Measurements from ENCODE around the gene PDE10A. TPM values are rescaled to one million over a fixed set of nuclear protein-coding genes. Genes with fewer than 3 reads are reported as not detected.

Gene PDE10A
- total and polyA plus RNA-seq, 2 of the 13 experiments (the other 11 are each of a cell fraction or from before 2014, with no cell fraction given), result not detected

GRCh38 chr6:165458134-165458533, 204.9 kb downstream of the PDE10A start:
- FAIRE-seq, result no peak
- ATAC-seq, result no peak
- H3K4me2 ChIP-seq (ENCODE audit: low read depth, low read length), result no peak overlapping the region
- no peaks in the 10 kb centered on the region; a peak in 1 of 5 replicates for H3K27me3 ChIP-seq (ENCODE audit: control insufficient read depth in 1 of 2, insufficient read depth in 2 of 2, low read length in 2 of 2)
- POLR2A ChIA-PET, result no interaction called here
- in situ Hi-C loops (cut with HindIII; ENCODE audit: extremely low pct_ligation_motif_present, low pct_unique_long_range_greater_than_20kb) (no loop called here), intact Hi-C loops (cut with micrococcal nuclease; ENCODE audit: unreplicated experiment) (no loop called here)
- 1% methylated on average over 6 of the region's 6 CpGs for WGBS (ENCODE audit: low lambda C conversion rate)
- no peak for DNase-seq (ENCODE audit: low spot score)
- no peak overlapping the region for H3K9ac ChIP-seq (ENCODE audit: insufficient read depth, low read depth, low read length)
- peaks cover 13% of the 10 kb centered on the region; the same call in 1 of the 2 replicates for H3K9me3 ChIP-seq (ENCODE audit: low read length)
- H3K4me3 ChIP-seq (replicated peaks in 1 of 3; ENCODE audit: insufficient read depth in 1 of 3, low read depth in 2 of 3, low read length in 3 of 3), result no peak overlapping the region
- no peak overlapping the region for H2AFZ ChIP-seq (ENCODE audit: low read length)
- no TSS peak for BruUV-seq (replicated peaks)
- H3K4me1 ChIP-seq (ENCODE audit: insufficient read depth, low read length), result no peaks in the 10 kb centered on the region
- no peak overlapping the region for H3K27ac ChIP-seq (ENCODE audit: extremely low read length, insufficient read depth, low read length)
- no peaks in the 10 kb centered on the region for H4K20me1 ChIP-seq (ENCODE audit: insufficient read depth, low read length)
- no peaks in the 10 kb centered on the region for H3K36me3 ChIP-seq (replicated peaks in 1 of 2; ENCODE audit: control insufficient read depth in 1 of 2, insufficient read depth in 2 of 2, low read length in 2 of 2)
- CTCF ChIA-PET (ENCODE audit: low intra/inter-chr PET ratio, low total read pairs), result no interaction called here
- H3K79me2 ChIP-seq (ENCODE audit: insufficient read depth, low read length), result no peaks in the 10 kb centered on the region
- TF ChIP-seq ZNF362 (CRISPR knock-in tag; IDR thresholded peaks at IDR 0.05; ENCODE audit: borderline replicate concordance) (no peak), SIN3B (IDR thresholded peaks at IDR 0.05; ENCODE audit: low read length) (no peak), MXD1 (CRISPR knock-in tag; IDR thresholded peaks at IDR 0.05) (no peak)

GRCh38 chr6:165456286-165456685, 206.8 kb downstream of the PDE10A start:
- Histone ChIP-seq H3K27me3 (ENCODE audit: control insufficient read depth in 1 of 2, insufficient read depth in 2 of 2, low read length in 2 of 2) (no peaks in the 10 kb centered on the region; a peak in 1 of 5 replicates), H3K36me3 (replicated peaks in 1 of 2; ENCODE audit: control insufficient read depth in 1 of 2, insufficient read depth in 2 of 2, low read length in 2 of 2) (no peaks in the 10 kb centered on the region), H3K27ac (ENCODE audit: extremely low read length, insufficient read depth, low read length) (no peak overlapping the region), H3K4me2 (ENCODE audit: low read depth, low read length) (no peak overlapping the region), H3K4me1 (ENCODE audit: insufficient read depth, low read length) (no peaks in the 10 kb centered on the region), H3K4me3 (replicated peaks in 1 of 3; ENCODE audit: insufficient read depth in 1 of 3, low read depth in 2 of 3, low read length in 3 of 3) (no peak overlapping the region), H3K9ac (ENCODE audit: insufficient read depth, low read depth, low read length) (no peak overlapping the region), H3K9me3 (ENCODE audit: low read length) (no peaks in the 10 kb centered on the region), H4K20me1 (ENCODE audit: insufficient read depth, low read length) (no peaks in the 10 kb centered on the region), H3K79me2 (ENCODE audit: insufficient read depth, low read length) (no peaks in the 10 kb centered on the region), H2AFZ (ENCODE audit: low read length) (no peak overlapping the region)
- TF ChIP-seq, protein P1, sequence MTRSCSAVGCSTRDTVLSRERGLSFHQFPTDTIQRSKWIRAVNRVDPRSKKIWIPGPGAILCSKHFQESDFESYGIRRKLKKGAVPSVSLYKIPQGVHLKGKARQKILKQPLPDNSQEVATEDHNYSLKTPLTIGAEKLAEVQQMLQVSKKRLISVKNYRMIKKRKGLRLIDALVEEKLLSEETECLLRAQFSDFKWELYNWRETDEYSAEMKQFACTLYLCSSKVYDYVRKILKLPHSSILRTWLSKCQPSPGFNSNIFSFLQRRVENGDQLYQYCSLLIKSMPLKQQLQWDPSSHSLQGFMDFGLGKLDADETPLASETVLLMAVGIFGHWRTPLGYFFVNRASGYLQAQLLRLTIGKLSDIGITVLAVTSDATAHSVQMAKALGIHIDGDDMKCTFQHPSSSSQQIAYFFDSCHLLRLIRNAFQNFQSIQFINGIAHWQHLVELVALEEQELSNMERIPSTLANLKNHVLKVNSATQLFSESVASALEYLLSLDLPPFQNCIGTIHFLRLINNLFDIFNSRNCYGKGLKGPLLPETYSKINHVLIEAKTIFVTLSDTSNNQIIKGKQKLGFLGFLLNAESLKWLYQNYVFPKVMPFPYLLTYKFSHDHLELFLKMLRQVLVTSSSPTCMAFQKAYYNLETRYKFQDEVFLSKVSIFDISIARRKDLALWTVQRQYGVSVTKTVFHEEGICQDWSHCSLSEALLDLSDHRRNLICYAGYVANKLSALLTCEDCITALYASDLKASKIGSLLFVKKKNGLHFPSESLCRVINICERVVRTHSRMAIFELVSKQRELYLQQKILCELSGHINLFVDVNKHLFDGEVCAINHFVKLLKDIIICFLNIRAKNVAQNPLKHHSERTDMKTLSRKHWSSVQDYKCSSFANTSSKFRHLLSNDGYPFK (CRISPR knock-in tag; IDR thresholded peaks at IDR 0.05; ENCODE audit: borderline replicate concordance), result no peak
- TF ChIP-seq SRF (IDR thresholded peaks at IDR 0.05; ENCODE audit: low read depth, low read length), result no peak
- TF ChIP-seq, protein P2, sequence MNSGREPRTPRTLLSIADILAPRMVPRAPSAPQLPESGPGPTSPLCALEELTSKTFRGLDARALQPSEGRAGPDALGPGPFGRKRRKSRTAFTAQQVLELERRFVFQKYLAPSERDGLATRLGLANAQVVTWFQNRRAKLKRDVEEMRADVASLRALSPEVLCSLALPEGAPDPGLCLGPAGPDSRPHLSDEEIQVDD (CRISPR knock-in tag; IDR thresholded peaks at IDR 0.05; ENCODE audit: borderline replicate concordance), result no peak
- TF ChIP-seq ZNF589 (CRISPR knock-in tag; conservative IDR thresholded peaks at IDR 0.05), result no peak
- no peak for TF ChIP-seq HMGXB4 (CRISPR knock-in tag; IDR thresholded peaks at IDR 0.05; ENCODE audit: borderline replicate concordance in 1 of 2, low read depth in 1 of 2)
- ATAC-seq (no peak), DNase-seq (ENCODE audit: low spot score) (no peak), FAIRE-seq (no peak)
- POLR2A ChIA-PET, result no interaction called here
- in situ Hi-C loops (cut with HindIII; ENCODE audit: extremely low pct_ligation_motif_present, low pct_unique_long_range_greater_than_20kb) (no loop called here), intact Hi-C loops (cut with micrococcal nuclease; ENCODE audit: unreplicated experiment) (no loop called here)
- WGBS (ENCODE audit: low lambda C conversion rate), result 0% methylated on average over 3 of the region's 3 CpGs
- CTCF ChIA-PET (ENCODE audit: low intra/inter-chr PET ratio, low total read pairs), result no interaction called here
- no TSS peak for BruUV-seq (replicated peaks)

Measured in HepG2 (cell line).